KOPT-K1 (cell line): ENCODE measurements around the gene RFC4.
"Not testable (repeated sequence)": the region's sequence is repeated elsewhere in the genome, so short reads cannot be mapped to it uniquely, and the experiment has no call there.

Experiments
- H3K27ac ChIP-seq: fragments of 200-600 bp; sonication (generic); 2 replicates; pipeline ENCODE4 v1.5.1; 2016; ENCODE audit warnings: antibody characterized with exemption, mild to moderate bottlenecking, low read depth, low read length; ENCODE audit not compliant: poor library complexity, severe bottlenecking
- H3K36me3 ChIP-seq: fragments of 200-600 bp; sonication (generic); 2 replicates; pipeline ENCODE4 v1.5.1; 2017; ENCODE audit warnings: antibody characterized with exemption, mild to moderate bottlenecking, low read length, moderate library complexity; ENCODE audit not compliant: insufficient read depth
- H3K9me3 ChIP-seq: fragments of 200-600 bp; sonication (generic); 2 replicates; pipeline ENCODE4 v1.5.1; 2017; ENCODE audit warnings: antibody characterized with exemption, low read length, mild to moderate bottlenecking; ENCODE audit not compliant: insufficient read depth, poor library complexity, severe bottlenecking

RFC4 gene

DNA sequence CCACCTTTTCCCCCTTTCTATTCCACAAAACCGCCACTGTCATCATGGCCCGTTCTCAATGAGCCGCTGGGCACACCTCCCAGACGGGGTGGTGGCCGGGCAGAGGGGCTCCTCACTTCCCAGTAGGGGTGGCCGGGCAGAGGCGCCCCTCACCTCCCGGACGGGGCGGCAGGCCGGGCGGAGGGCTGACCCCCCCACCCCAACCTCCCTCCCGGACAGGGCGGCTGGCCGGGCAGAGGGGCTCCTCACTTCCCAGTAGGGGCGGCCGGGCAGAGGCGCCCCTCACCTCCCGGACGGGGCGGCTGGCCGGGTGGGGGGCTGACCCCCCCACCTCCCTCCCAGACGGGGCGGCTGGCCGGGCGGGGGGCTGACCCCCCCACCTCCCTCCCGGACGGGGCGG lies 5.0 kb upstream of the RFC4 start:
- H3K36me3 ChIP-seq, H3K27ac ChIP-seq, H3K9me3 ChIP-seq: not testable (repeated sequence)

DNA sequence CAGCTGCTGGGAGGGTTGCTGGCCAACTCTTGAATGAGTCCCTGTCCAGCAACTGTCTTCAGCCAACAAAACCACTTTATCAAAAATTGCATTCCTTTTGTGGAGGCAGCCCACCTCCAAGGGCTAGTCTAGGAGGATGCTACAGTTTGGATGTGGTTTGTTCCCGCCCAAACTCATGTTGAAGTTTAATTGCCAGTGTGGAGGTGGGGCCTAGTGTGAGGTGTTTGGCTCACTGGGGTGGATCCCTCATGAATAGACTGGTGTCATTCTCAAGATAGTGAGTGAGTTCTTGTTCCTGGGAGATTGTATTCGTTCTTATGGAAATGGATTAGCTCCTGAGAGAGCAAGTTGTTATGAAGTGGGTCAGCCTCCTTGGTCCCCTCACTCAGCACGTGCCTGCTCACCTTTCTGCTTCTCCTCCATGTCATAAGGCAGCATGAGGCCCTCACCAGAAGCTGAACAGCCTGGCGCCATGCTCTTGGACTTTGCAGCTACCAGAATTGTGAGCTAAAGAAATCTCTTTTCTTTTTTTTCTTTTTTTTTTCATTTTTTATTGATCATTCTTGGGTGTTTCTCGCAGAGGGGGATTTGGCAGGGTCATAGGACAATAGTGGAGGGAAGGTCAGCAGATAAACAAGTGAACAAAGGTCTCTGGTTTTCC lies 4.2 kb upstream of the RFC4 start:
- Histone ChIP-seq H3K9me3 (no peaks in the 10 kb centered on the region), H3K36me3 (no peaks in the 10 kb centered on the region), H3K27ac (no peak overlapping the region)

DNA sequence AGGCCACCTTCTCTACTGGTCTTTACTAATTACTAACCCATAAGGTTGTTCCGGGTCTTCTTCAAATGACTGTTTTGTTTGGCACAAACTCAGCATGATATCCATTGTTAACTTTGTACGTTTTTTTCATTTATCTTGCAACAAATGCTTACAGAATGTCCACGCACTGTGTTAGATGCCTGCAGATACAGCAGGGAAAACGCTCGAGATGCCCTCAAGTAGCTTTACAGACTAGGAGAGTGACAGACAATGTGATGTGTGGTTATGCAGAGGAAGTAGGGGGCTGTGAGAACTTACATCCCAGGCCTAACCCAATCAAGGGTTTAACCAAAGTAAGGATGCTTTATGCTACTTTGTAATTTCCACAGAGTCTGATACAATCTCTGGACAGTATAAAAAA lies 949 bp upstream of the RFC4 start:
- Histone ChIP-seq H3K27ac (peak overlapping the region; percentile 95), H3K9me3 (no peaks in the 10 kb centered on the region), H3K36me3 (peaks cover 28% of the 10 kb centered on the region)

DNA sequence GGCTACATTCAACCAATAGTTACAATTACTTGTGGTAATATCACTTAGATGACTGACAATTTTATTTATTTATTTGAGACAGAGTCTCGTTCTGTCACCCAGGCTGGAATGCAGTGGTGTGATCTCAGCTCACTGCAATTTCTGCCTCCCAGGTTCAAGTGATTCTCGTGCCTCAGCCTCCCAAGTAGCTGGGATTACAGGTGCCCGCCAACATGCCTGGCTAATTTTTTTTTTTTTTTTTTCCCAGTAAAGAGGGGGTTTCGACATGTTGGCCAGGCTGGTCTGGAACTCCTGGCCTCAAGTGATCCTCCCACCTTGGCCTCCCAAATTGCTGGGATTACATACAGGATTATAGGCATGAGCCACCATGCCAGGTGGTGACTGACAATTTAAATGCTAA lies 2.8 kb downstream of the RFC4 start:
- peaks cover 65% of the 10 kb centered on the region for H3K36me3 ChIP-seq
- not testable (repeated sequence) for H3K27ac ChIP-seq, H3K9me3 ChIP-seq

DNA sequence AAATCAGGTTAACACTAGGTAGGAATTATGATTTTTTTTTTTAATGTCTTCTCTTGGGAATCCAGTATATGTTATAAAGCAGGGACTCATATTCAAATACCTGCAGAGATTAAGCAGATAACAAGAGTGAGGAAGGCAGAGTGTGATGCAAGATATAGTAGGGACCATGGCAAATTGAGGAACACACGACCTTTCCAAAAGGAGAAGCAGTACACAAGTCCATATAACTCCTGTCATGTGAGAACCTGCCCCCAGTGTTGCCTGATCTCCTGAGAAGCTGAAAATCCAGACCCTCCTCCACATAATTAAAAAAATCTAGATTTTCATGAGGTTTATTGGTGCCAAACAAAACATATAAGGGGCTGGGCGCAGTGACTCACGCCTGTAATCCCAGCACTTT lies 3.6 kb downstream of the RFC4 start:
- peaks cover 72% of the 10 kb centered on the region for H3K36me3 ChIP-seq
- H3K27ac ChIP-seq, result no peak overlapping the region
- no peaks in the 10 kb centered on the region for H3K9me3 ChIP-seq

DNA sequence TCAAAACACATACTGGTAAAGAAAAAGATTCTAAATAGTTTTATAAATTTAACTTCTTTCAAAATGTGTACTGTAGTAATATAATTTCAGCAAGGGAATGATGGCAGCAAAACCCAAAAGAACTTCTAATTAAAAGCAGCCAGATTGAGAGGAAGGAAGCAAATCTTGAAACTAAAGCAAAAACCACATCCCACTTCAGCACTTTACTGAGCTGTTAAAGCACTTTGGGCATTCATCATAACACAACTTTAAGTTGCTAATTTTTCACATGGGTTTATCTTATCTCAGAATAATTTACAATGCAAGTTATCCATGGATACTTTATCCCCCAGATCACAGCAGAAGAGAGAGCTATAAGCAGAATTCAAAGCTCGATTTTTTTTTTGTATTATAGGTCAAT lies 6.0 kb downstream of the RFC4 start:
- Histone ChIP-seq H3K27ac (no peak overlapping the region), H3K36me3 (peaks cover 96% of the 10 kb centered on the region), H3K9me3 (no peaks in the 10 kb centered on the region)

DNA sequence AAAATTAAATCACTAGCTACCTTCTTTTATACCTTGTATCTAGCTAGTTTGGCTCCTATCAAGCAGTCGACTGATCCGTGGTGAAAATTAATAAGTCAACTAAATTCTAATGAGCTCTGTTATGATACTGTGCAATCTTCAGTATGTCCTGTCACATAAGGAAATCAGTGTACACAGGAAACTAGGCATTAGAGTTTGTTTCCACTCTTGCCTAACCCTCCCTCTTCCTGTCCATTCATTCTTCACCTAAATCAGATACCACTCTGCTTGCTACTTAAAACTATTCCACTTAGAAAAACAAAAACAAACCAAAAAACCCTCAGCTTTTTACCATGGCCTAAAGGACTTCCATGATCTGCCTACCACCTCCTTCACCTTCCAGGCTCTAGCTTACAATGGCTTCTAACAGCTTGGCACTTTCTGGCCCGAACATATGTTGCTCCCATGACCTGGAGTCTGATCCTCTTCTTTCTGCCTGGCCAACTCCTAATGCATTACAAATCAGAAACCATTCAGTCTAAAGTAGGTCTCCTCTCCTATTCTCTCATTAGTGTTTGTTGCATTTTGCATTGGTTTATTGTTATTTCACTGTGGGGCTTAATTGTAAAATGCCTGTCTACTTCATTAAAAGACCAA lies 7.9 kb downstream of the RFC4 start:
- peaks cover 98% of the 10 kb centered on the region for H3K36me3 ChIP-seq
- H3K9me3 ChIP-seq, result no peaks in the 10 kb centered on the region
- no peak overlapping the region for H3K27ac ChIP-seq

DNA sequence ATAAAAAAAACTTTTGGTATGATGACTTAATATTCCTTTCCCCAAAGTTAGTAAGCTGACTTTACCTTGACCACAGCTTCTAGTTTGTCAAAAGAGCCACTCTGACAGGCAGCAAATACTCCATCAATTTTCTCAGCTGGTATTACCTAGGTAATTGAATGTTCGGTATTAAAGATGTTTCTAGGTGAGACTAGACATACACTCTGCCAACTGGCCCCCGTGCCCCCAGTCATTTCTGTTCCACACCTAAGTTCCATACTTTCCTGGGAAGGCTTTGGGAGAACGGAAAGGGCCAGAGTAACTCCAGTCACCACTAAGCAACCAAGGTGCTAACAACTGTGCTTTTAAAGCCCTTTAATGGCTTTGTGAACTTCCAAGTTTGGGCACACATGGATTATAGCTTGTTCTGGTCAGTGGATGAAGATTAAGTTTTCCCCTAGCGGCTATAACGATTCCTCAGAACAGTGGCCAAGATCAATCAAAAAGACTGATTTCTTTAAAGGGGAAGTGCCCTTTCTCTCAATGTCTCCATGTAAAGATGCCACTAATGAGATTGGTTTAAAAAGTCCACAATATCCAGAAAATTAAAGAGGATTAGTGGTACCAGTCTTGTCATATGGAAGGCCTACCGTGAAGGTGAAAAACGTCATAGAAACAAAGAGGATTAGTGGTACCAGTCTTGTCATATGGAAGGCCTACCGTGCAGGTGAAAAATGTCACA lies 15.9 kb downstream of the RFC4 start:
- no peaks in the 10 kb centered on the region for H3K9me3 ChIP-seq
- peaks cover 99% of the 10 kb centered on the region for H3K36me3 ChIP-seq
- H3K27ac ChIP-seq, result no peak overlapping the region

DNA sequence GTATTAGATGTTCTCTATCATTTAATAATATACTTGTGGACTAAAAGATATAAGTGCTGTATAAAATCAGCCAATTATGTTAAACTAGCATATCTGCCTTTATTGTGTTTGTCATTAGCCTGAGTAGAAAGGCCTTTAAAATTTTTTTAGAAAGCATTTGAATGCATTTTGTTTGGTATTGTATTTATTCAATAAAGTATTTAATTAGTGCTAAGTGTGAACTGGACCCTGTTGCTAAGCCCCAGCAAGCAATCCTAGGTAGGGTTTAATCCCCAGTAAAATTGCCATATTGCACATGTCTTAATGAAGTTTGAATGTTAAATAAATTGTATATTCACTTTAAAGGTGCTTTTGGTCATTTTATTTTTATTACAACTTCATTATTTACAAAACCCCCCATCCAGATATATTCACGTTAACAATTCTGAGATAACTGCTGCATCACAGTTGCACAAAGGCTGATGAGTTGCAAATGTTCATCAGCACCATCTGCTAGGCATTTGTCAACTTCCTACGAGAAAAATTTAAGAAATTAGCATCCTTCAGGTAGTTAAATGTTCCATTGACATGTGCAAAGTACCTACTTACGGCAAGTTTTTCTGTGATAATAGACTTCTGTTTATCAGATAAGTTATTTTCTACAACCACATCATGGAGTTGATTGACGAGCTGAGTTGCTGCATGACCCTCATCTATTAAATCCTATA lies 16.6 kb downstream of the RFC4 start:
- no peaks in the 10 kb centered on the region for H3K9me3 ChIP-seq
- H3K36me3 ChIP-seq, result peaks cover 100% of the 10 kb centered on the region
- H3K27ac ChIP-seq, result no peak overlapping the region

DNA sequence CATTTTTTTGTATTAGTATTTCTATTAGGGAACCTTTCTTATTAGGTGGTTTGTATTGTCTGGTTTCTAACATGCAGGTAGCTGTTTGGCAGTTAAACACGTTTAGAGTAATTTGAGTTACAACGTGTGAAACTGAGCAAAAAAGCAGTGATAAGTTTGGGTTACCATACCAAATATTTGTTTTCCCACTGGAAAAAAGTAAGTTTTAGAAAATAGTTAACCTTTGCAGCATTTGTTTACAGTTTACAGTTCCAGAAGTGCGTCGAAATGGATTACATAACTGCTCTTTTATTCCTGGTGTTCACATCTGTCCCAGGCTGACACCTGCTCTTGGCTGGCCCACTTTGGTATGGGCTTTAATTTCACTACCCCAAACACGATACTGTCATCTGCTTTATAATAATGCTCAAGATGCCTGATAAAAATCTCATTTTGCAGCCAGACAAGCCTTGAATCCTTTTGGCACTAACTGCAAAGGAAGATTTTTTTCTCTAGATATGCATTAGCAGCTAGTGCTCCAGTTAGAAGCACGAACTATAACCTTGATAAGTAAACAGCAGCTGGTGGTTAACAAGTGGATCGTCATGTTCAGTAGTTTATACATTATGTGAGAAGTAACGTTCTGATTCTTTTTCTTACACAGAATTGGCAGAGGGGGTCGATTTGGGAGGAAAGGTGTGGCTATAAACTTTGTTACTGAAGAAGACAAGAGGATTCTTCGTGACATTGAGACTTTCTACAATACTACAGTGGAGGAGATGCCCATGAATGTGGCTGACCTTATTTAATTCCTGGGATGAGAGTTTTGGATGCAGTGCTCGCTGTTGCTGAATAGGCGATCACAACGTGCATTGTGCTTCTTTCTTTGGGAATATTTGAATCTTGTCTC lies 17.6 kb downstream of the RFC4 start:
- Histone ChIP-seq H3K27ac (no peak overlapping the region), H3K9me3 (no peaks in the 10 kb centered on the region), H3K36me3 (peaks cover 100% of the 10 kb centered on the region)

DNA sequence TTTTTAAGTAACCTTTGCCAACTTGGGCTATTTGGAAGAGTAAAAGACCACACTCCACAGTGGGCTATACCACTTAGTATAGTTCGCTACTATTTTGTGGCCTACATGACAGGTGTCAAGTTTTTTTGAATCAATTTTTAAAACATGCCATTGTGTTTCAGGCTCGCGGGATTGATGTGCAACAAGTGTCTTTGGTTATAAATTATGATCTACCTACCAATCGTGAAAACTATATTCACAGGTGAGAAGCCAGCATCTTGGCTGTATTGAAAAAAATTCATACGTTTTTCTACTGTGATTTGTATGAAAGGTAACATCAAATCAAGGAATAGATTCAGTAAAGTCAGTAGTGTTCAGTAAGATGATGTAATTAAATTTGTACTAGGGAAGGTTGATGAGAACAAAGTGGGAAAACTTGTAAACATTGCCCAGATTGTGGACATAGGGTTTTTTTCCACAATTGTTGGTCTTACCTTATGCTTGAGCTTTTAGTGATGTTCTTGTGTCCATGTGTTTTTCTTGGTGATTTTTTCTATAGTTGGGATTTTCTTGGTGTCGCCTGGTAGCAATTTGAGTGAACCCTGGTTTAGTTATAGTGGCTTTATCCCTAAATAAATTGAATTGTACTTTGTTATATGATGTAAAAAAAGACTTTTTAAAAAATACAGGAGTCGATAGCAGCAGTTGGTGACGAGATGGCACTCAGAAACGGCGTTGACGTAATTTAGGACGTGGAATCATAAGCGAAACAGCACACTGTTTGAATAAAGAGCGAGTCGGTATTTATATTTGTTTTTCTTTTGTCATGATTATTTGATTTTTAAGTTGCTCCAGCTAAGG lies 18.4 kb downstream of the RFC4 start:
- no peak overlapping the region for H3K27ac ChIP-seq
- peaks cover 93% of the 10 kb centered on the region for H3K36me3 ChIP-seq
- H3K9me3 ChIP-seq, result no peaks in the 10 kb centered on the region

DNA sequence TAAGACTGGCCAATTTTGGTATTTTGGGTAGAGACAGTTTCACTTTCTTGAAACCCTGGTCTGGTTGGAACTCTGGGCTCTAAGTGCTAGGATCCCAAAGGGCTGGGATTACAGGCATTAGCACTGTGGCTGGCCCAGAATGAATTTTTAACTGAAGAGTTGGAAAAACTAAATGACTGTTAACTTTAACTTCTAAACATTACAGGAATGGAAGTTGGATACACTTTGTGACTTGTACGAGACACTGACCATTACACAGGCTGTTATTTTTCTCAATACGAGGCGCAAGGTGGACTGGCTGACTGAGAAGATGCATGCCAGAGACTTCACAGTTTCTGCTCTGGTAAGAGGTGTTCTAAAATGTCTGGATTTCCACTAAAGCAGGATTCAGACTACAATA lies 19.4 kb downstream of the RFC4 start:
- peaks cover 84% of the 10 kb centered on the region for H3K36me3 ChIP-seq
- H3K27ac ChIP-seq, result no peak overlapping the region

DNA sequence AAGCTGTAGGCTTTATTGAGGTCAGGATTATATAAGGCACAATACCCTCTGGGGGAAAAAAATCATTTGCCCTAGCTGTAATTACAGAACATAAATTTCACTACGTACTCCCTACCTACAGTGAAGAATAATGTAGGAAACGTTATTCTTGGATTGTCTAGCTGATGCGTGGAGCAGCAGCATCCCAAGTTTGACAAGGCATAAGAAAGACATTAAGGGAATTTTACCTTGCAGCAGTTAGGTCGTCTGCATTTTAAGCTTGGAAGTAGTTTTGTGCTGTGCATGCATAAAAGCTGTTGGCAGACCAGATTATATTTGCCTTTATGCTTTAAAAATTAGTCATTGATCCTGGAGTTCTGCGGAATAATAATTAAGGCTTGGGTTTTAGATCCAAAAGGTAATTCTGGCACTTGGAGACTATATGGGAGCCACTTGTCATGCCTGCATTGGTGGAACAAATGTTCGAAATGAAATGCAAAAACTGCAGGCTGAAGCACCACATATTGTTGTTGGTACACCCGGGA lies 20.7 kb downstream of the RFC4 start:
- Histone ChIP-seq H3K27ac (peak overlapping the region; percentile 97), H3K36me3 (peaks cover 70% of the 10 kb centered on the region), H3K9me3 (no peaks in the 10 kb centered on the region)

More for the DNA sequence above, 19.4 kb downstream of the RFC4 start:
- no peaks in the 10 kb centered on the region for H3K9me3 ChIP-seq
